Right atrium auricular region (tissue), 2 donors: ENCODE data around the gene ST6GALNAC3. TPM values are rescaled to one million over a fixed set of nuclear protein-coding genes. Genes with fewer than 3 reads are reported as not detected.

ENCODE experiments used
- DNase-seq: peaks from one replicate; pipeline ENCODE4 v3.0.0-alpha.2; 2019; ENCODE audit warnings: low spot score
- H3K27ac ChIP-seq, 2 donors: fragments of 200-600 bp; sonication (generic); 1 replicate in 1 of 2; 2 replicates in 1 of 2; pipeline ENCODE4 v1.5.1; 2016 to 2019
- H3K27me3 ChIP-seq, 2 donors: fragments of 200-600 bp; sonication (generic); one replicate each; pipeline versions ENCODE4 v1.5.1 to v1.6.0; 2017 to 2019
- H3K36me3 ChIP-seq: fragments of 200-600 bp; sonication (generic); one replicate; pipeline ENCODE4 v1.5.1; 2016
- H3K4me1 ChIP-seq, 2 donors: fragments of 200-600 bp; sonication (generic); one replicate each; pipeline versions ENCODE4 v1.5.1 to v1.6.0; 2017 to 2019
- H3K4me3 ChIP-seq, 2 donors: fragments of 200-600 bp; sonication (generic); 1 replicate in 1 of 2; 2 replicates in 1 of 2; pipeline ENCODE4 v1.5.1; 2017 to 2019; ENCODE audit warnings: mild to moderate bottlenecking in 1 of 2, moderate library complexity in 1 of 2
- H3K9me3 ChIP-seq, 2 donors: fragments of 200-600 bp; sonication (generic); one replicate each; pipeline ENCODE4 v1.5.1; 2019
- total RNA-seq, 2 donors: library from RNA; depleted of rRNA; stranded (reverse); fragments of >200 nt; gene quantifications; one replicate each; pipeline ENCODE4 v1.1.0, GENCODE V29; 2016
- TF ChIP-seq, protein P1 (sequence below), 2 donors: fragments of 200-600 bp; sonication (generic); IDR thresholded peaks; one replicate each; pipeline ENCODE4 v1.5.1; 2019; ENCODE audit warnings: antibody characterized with exemption in 2 of 2

The ST6GALNAC3 gene
- total RNA-seq, 2 donors from 2014 or later, result 6.8 to 9.3 TPM

DNA sequence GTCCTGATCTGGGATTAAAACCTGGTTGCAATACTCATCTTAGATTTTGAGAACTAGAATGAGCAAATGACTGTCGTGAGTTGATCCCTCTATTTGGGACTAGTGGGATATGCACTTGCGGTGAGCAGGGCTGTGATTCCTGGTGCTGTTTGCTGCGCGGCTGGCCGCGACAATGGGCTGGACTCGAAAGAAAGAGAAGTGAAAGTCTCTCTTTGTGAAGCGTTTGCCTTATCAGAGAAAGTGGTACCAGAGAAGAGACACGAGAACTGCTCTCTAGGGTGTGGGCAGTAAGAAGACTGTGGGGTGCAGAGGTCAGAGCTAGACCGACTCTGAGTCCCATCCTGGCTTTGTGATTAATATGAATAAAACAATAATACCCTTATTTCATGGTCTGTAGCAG lies 8.6 kb downstream of the ST6GALNAC3 start:
- Histone ChIP-seq H3K27ac (no peak overlapping the region), H3K4me1 (peaks cover 0 to 6% of the 10 kb centered on the region in 2 donors), H3K27me3 (no peaks in the 10 kb centered on the region), H3K36me3 (no peaks in the 10 kb centered on the region), H3K9me3 (no peaks in the 10 kb centered on the region), H3K4me3 (no peak overlapping the region)
- TF ChIP-seq, protein P1, sequence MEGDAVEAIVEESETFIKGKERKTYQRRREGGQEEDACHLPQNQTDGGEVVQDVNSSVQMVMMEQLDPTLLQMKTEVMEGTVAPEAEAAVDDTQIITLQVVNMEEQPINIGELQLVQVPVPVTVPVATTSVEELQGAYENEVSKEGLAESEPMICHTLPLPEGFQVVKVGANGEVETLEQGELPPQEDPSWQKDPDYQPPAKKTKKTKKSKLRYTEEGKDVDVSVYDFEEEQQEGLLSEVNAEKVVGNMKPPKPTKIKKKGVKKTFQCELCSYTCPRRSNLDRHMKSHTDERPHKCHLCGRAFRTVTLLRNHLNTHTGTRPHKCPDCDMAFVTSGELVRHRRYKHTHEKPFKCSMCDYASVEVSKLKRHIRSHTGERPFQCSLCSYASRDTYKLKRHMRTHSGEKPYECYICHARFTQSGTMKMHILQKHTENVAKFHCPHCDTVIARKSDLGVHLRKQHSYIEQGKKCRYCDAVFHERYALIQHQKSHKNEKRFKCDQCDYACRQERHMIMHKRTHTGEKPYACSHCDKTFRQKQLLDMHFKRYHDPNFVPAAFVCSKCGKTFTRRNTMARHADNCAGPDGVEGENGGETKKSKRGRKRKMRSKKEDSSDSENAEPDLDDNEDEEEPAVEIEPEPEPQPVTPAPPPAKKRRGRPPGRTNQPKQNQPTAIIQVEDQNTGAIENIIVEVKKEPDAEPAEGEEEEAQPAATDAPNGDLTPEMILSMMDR (IDR thresholded peaks at IDR 0.05), result no peak
- DNase-seq, result no peak

DNA sequence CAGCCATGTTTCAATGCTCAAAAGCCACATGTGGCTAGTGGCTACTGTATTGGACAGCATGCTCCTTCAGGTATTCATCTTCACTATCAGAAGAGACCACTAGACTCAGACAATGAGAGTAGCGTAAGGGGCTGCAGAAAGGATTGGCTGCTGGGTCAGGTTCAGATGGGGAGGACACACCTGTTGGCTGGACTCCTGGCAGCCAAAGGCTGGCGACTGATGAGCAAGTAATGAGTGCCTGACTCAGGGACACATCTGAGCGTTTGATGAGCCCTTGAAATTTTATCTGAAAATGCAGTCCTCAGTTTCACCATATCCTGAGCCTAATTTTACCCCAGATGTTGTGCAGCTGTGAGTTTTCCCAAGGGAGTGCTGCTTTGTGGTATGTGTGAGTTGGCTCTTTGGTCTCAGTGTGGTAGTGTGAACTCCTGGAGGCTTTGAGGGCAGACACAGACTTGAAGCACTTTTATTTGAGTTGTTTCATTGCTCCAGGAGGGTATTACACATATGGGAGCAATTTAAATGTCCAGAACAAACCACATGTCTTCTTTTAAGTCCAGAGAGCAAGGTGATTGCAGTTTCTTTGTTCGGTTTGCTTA lies 9.6 kb downstream of the ST6GALNAC3 start:
- no peaks in the 10 kb centered on the region for H3K36me3 ChIP-seq
- H3K9me3 ChIP-seq, result no peaks in the 10 kb centered on the region
- H3K27me3 ChIP-seq, result no peaks in the 10 kb centered on the region
- H3K4me3 ChIP-seq, result no peak overlapping the region
- no peak overlapping the region for H3K27ac ChIP-seq
- DNase-seq, result no peak
- peaks cover 0 to 6% of the 10 kb centered on the region in 2 donors for H3K4me1 ChIP-seq
- TF ChIP-seq, protein P1 (IDR thresholded peaks at IDR 0.05), result no peak

DNA sequence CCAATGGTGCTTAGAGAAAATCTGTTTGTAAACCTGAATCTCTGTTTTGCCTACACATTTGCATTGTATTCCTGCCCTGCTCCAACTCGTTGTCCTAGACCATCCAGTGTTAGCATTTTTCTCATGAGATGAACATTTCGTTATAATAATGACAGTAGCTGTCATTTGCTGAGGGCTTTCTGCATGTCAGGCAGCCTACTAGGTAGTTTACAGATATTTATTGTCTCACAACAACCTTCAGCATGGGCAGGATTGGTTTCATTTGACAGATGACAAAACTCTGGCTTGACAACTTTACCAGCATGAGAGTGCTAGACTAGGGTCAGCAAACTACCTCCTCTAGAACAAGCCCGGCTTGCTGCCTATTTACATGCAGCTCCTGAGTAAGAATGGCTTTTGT lies 10.1 kb downstream of the ST6GALNAC3 start:
- Histone ChIP-seq H3K4me1 (peaks cover 0 to 6% of the 10 kb centered on the region in 2 donors), H3K36me3 (no peaks in the 10 kb centered on the region), H3K27ac (no peak overlapping the region), H3K4me3 (no peak overlapping the region), H3K9me3 (no peaks in the 10 kb centered on the region), H3K27me3 (no peaks in the 10 kb centered on the region)
- TF ChIP-seq, protein P1 (IDR thresholded peaks at IDR 0.05), result no peak
- no peak for DNase-seq

DNA sequence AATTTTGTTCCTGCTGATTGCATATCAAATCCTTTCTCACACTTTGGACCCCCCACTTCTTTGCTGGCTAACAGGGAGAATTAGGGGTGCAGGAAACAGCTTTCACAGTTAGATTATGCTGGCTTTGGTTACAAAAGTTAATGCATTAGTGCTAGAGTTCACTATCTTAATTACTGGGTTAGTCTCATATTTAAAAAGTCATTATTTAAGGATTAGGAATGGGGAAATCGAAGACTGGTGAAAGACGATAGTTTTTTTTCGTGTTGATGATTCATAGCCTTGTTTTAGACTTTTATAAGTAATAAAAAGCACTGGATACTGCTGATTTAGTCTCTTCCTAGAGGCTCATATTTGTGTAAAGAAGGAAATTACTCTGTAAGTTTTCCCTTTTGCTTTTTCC lies 11.6 kb downstream of the ST6GALNAC3 start:
- H3K36me3 ChIP-seq, result no peaks in the 10 kb centered on the region
- peaks cover 0 to 6% of the 10 kb centered on the region in 2 donors for H3K4me1 ChIP-seq
- H3K4me3 ChIP-seq, result no peak overlapping the region
- no peaks in the 10 kb centered on the region for H3K27me3 ChIP-seq
- DNase-seq, result no peak
- no peaks in the 10 kb centered on the region for H3K9me3 ChIP-seq
- TF ChIP-seq, protein P1 (IDR thresholded peaks at IDR 0.05), result no peak
- H3K27ac ChIP-seq, result no peak overlapping the region

DNA sequence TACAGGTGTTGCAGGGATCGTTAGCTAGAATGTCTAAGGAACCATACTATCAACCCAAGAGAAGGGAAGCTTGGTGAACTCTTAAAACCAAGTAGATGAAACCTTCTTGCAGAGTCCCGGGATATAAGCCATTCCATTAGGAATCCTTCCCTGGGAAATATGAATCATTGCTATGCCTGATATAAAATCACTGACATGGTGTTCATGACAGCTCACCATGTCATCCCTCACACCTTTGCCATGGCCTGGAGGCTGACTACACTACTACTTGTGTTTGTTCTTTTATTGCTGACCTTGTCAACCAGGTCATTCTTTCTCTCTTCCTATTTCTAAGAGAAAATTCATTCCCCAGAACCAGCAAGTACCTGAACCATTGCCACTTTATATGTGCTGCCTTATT lies 12.1 kb downstream of the ST6GALNAC3 start:
- H3K36me3 ChIP-seq, result no peaks in the 10 kb centered on the region
- no peaks in the 10 kb centered on the region for H3K27me3 ChIP-seq
- no peak overlapping the region for H3K27ac ChIP-seq
- peaks cover 0 to 6% of the 10 kb centered on the region in 2 donors for H3K4me1 ChIP-seq
- no peaks in the 10 kb centered on the region for H3K9me3 ChIP-seq
- DNase-seq, result no peak
- TF ChIP-seq, protein P1 (IDR thresholded peaks at IDR 0.05), result no peak
- no peak overlapping the region for H3K4me3 ChIP-seq
